HG03025 (cell line): ENCODE measurements around the gene CDK5R1.
"Not testable (repeated sequence)": the region's sequence is repeated elsewhere in the genome, so short reads cannot be mapped to it uniquely, and the experiment has no call there.

Experiments
- ATAC-seq: cut with Tn5 transposase; IDR thresholded peaks from one replicate; pipeline ENCODE4 v1.9.1; 2021; ENCODE audit warnings: mild to moderate bottlenecking, moderate library complexity; ENCODE audit not compliant: unreplicated experiment, low FRiP score

The CDK5R1 gene

DNA sequence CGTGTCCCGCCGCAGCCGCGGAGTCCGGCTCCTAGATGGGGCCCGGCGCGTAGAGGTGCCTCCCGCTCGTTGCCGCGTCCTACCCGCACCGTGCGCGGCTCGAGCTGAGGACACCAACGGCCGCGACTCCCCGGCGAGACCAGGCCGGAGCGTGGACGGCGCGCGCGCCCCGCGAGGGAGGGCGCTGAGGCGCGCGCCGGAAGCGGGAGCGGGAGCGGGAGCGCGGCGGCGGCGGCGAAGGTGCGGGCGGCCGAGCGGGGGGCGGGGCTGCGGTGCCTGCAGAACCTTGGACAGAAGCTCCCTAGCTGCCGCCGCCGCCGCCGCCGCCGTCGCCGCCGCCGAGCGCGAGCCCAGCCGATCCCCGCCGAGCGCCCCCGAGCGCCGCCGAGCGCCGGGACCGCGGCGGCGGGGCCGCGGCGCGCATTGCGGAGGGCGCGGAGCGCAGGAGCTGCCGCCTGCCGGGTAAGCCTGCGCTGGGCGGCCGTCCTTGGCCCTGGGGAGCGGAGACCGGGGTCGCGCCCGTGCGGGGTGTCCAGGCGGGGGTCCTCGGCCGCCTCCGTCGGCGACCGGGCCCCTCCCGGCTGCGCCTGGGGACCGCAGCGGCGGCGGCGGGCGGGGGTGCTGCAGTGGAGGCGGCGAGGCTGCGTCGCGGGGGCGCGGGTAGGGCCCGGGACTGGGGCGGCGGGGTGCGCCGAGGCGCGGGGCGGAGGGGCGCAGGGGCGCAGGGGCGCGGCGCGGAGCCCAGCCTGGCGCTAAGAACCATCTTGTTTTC is at the start of gene CDK5R1:
CDK5R1 (plus strand) TSS at position 293 of the 772 bp plus-strand sequence. CDS start 628 bp downstream, outside the sequence.
- ATAC-seq: peak; percentile 30

DNA sequence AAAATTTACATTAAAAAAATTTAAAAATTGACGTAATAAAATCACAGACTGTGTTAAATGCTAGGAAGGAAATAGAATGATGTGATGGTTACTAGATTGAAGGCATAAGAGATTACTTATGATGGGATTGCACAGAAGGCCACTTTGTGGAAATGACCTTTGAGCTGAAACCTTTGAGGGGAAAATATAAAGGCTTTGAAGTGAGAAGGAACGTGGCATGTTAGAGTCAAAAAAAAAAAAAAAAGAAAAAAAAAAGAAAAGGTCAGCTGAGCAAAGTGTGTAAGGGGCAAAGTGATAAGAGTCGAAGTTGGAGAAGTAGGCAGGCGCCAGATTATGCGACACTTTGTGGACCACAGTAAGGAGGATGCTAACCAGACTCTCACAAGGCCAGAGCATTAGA is 46.1 kb upstream of the CDK5R1 start:
- no peak for ATAC-seq

DNA sequence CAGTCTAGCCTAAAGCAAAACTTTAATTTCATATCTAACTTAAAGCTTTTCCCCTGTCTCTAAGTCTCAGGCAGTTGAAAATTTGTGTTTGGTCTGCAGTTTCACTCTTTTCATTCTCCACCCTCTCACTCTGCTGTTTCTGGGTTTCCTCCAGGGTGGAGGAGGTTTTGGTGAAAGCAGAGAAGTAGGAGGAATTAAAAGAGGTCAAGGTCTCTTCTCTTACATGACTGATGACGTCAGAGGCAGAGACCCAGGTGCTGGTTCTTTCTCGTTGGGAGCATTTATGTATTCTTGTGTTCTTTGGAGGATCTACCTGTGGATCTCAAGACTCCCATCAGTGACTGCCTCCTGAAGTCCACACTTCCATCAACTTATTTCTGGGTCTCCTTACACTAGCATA is 44.9 kb upstream of the CDK5R1 start:
- no peak for ATAC-seq

DNA sequence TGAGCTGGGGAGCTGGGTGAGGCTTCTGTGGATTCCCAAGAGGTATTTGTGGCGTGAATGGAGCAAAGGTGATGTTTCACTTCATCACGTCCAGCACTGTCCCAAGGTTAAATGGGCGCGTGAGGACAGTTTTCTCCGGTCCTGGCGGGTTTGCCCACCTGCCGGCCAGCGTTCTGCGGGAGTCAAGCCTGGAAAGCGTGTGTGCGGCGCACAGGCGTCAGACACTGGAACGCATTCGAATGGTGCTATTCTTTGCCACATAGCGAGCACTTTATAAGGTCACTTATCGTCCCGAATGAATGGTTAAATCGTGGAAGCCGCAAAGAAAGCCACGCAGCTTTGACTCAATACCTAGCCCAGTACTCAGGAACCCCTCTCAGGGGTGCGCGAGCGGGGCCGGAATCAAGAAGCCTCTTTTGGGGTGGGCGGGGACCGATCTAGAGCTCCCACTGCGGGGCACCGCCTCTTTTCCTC is 42.9 kb upstream of the CDK5R1 start:
- ATAC-seq: no peak

DNA sequence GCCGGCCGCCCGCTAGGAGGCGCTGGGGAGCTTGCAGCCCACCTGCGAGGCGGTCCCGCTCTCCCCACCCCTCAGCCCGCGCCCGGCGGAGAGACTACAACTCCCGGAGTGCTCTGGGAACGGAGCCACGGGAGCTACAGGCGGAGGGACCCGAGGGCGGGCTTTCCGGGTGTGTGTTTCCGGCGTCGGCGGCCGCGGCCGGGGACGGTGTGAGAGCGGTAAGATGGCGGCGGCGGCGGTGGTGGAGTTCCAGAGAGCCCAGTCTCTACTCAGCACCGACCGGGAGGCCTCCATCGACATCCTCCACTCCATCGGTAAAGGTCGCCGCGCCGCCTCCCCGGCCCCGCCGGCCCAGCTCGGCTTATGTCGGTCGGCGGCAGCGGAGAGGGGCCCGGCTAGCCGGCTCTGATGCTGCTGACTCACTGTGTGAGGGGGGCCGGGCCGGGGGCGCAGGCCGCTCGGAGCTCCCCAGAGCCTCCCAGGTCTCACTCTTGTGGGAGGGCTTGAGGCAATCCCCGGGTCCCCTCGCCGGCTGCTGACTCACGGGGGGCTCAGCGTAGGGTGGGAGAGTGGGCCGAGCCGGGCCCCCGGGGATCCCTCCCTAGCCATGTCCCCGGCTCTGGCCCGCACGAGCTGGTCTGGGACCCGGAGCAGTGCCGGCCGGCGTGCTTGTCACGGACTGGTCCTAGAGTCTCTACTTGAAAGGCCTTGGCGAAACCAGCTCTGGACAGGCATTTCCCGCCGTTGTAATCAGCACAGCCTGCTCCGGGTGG is 42.3 kb upstream of the CDK5R1 start, which contains the start of gene PSMD11:
PSMD11 (plus strand) TSS at position 210 of the 773 bp plus-strand sequence; CDS start at position 224, 14 bp downstream.
- peak; percentile 87 for ATAC-seq

DNA sequence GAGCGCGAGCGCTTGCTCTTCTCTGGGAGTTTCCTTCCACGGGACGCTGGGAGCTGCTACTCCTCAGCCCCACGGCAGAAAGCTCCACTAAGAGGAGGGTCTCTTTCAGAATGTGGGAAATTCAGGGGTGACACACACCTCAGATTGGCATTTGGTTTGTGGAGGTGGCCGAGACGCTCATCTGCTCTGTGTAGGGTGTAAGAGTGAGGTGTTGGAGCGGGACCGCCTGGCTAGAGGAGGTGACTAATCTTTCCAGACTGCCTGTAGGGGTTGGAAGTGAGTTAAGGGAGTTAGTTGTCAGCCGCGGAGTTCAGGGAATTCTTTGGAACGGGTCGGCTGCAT is 41.7 kb upstream of the CDK5R1 start:
- ATAC-seq: peak; percentile 9

DNA sequence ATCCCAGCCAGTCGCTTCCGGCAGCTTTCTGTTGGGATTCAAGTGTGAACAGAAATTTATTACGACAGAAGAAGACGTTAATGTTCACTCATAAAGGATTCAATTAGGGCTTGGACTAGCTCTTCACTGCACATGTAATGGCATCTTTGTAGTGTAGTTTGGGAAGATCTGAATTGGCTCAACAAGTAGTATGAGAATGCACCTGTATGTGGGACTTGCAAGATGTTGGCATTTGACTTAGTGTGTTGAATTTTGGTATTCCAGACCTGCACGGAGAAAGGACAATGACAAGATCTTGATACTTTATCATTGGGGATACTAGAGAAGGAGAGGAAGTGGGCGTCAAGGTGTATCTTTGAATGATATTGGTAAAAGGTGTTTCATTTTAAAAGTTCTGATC is 41.3 kb upstream of the CDK5R1 start:
- no peak for ATAC-seq

DNA sequence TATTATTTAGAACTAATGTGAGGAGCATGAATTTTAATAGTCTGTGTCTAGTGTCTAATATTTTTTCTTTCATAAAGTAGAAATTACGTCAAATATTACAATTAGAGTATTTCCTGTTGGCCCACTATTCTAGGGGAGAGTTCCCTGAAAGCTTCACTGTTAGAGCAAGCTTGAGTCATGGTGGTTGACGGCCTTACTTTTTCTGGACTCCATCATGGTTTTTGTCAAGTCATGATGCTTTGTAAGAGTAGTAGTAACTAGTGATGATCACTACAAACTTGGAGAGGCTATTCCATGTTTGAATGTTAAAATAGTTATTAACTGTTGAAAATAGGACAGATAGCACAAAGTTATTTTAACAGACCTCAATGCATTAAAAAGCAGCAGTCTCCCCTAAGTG is 40.8 kb upstream of the CDK5R1 start:
- no peak for ATAC-seq

DNA sequence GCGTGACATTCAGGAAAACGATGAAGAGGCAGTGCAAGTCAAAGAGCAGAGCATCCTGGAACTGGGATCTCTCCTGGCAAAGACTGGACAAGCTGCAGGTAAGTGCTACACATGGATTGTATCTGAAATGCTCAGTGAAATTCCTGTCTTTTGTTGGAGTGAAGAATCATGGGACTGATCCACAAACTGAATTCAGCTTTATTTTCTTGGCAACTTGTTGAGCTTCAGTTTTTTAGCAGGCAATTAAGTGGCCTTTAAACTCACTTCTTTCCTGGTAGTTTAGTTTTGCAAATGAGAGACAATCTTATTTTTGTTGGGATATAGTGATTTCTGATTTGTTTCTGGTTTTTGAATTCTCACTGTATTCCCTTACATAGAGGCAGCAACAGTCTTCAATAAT is 39.8 kb upstream of the CDK5R1 start:
- ATAC-seq: no peak

DNA sequence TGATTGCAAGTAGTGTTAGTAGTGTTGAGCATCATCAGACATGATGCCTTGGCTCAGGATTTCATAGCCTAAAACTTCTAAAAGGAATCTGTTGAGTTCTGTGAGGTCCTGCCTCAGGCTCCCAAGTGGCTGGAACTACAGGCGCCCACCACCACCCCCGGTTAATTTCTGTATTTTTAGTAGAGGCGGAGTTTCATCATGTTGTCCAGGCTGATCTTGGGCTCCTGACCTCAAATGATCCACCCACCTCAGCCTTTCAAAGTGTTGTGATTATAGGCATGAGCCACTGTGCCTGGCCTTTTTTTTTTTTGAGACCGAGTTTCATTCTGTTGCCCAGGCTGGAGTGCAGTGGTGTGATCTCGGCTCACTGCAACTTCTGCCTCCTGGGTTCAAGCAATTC is 36.8 kb upstream of the CDK5R1 start:
- ATAC-seq: no peak

DNA sequence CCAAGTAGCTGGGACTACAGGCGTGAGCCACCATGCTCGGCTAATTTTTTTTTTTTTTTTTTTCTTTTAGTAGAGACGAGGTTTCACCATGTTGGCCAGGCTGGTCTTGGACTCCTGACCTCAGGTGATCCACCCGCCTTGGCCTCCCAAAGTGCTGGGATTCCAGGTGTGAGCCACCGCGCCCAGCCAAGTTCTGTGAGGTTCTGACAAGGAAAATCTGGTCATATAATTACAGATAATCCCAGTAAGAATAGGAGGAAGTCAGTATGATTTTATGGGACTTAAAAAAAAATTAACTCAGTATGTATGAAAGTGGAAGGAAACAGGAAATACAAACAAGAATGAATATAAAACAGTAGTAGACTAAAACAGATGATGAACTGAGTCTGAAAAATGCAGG is 36.4 kb upstream of the CDK5R1 start:
- ATAC-seq: not testable (repeated sequence)

DNA sequence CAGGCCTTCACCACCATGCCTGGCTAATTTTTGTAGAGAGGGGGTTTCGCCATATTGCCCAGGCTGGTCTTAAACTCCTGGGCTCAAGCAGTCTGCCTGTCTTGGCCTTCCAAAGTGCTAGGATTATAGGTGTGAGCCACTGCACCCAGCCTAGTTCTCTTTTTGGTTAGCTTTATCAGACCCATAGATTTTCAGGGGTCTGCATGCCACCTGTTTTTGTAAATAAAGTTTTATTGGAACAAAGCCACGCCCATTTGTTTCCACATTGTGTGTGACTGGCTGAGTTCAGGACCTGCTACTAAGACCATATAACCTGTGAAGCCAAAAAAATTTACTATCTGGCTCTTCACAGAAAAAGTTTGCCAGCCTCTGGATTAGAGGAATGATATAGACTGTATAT is 34.9 kb upstream of the CDK5R1 start:
- no peak for ATAC-seq

DNA sequence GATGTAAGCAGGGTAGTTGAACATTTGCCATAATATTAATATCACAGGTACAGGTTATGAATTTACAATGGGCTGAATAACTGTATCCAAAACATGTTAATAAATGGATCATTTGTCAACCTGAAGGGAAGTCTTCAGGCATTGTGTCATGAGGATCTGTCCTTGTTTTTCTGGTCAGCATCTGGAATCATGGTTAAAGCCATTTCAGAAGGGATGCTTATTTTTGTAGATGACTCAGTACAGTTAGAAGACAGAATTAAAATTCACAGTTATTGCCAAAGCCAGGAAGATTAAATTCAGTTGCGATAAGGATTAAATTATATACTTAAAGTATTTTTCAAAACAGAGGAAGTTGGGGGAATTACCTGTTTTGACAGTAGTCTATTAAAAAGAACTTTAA is 34.5 kb upstream of the CDK5R1 start:
- no peak for ATAC-seq

DNA sequence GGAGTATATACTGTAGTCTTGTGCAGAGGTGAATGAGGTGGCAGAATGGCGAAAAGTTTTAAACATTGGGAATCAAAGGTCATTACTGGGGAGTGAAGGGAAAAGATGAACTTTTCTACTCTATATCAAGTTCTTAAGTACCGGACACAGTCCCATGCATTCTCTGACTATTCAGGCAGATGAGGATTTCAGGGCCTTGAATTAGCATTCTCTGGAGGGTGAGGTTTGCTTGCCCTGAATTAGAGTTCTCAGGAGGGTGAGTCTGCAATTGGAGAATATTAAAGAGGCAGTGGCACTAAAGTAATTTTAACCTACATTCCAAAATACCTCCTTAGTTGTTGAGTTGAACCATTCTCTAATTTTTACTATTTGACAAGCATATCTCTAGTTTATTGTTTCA is 33.4 kb upstream of the CDK5R1 start:
- ATAC-seq: no peak

DNA sequence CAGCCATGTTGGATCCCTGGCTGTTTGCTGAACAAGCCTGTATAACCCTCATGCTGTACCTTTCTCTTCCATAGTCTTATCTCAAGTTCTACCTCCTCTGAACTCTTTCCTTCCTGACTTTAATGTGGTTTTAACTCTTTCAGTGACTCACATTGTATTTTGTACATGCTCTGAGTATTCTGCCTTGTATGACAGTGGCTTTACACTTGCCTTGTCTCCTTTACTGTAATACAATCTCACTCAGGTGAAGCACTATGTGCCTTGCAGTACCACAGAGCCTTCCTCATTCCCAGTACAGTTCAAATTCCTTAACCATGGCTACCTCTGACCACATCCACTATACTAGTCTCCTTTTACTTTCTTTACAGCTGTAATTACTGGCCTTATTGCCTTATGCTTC is 28.4 kb upstream of the CDK5R1 start:
- ATAC-seq: no peak

DNA sequence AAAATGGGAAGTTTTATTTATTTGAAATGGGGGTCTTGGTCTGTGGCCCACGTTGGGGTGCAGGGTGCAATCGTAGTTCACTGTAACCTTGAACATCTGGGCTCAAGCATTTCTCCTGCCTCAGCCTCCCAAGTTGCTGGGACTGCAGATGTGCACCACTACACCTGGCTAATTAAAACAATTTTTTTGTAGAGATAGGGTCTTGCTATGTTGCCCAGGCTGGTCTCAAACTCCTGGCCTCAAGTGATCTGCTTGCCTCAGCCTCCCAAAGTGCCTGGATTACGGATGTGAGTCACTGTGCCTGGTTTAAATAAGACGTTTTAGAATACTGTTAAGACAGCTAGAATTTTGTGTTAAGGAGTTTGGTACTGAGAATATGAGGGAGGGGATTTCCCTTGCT is 26.7 kb upstream of the CDK5R1 start:
- no peak for ATAC-seq

DNA sequence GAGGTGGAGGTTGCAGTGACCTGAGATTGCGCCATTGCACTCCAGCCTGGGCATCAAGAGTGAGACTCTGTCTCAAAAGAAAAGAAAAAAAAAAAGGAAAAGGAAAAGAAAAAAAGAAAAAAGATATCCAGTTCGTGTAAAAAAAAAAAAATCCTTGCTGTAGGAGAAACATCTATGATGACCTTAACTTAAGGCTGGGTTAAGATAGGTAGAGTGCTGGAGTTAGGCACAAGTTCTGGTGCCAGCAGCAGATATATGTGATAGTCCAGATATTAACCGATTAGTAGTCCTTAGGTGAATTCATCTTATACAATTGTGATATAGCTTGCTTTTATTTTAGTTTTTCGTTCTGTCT is 25.3 kb upstream of the CDK5R1 start:
- ATAC-seq: no peak

DNA sequence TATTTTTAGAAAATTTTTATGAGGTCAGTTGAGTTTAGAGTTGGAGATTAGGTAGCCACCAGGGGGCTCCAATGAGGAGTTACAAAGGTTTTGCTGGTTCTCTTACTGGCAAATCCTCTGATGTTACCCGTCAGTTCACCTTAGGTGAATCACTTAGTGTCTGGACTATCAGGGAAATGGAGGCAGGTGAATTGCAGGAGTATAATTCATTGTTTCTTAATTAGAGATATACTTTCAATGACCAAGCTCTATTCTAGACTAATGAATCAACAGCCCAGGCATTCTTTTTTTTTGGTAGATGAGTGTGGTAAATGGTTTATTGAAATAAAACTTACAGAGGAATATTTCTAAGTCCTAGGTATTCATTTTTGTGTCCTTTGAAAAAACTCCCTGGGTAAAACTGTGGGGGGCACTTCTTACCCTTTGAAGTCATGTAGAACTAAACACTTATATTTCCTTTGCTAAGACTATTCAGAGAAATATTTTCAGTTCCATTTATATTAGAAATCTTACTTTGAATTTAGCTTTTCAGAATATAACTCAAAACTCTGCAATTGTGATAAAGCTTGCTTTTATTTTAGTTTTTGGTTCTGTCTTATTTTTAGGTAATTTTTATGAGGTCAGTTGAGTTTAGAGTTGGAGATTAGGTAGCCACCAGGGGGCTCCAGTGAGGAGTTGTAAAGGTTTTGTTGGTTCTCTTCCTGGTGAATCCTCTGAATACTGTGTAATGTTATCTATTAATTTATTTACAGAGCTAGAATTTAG is 24.8 kb upstream of the CDK5R1 start:
- ATAC-seq: no peak

DNA sequence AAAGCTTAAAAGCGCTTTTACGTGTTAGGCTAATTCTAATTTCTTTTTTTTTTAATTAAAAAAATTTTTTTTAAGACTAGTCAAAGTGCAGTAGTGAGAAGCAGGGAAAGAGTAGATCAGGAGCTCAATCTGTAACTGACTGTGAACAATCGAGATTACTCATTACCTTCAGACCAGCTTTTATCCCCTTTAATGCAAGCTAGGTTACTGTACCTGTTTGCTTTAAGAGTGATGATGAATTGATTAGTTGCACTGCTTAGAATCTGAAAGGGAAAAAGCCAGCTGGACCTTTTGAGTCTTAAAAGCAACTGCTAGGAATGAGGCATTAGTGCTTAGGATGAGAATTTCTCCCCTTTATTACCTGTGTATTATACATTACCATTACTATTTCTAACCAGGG is 23.5 kb upstream of the CDK5R1 start:
- no peak for ATAC-seq

DNA sequence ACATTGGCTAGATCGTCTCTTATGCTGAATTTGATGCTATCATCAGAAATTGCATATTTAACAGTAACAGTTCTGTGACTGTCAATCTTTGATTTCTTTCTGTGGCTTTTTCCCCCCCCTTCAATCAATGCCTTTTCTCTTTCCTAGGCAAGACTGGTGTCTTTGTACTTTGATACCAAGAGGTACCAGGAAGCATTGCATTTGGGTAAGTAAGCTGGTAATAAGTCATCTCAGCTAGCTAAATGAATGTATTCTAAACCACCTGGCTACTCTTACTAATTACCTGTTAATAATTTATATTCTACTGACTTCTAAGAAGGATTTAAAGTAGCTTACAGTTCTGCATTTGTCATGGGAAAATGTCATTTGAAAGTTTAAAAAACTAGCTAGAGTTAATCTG is 22.4 kb upstream of the CDK5R1 start:
- no peak for ATAC-seq

DNA sequence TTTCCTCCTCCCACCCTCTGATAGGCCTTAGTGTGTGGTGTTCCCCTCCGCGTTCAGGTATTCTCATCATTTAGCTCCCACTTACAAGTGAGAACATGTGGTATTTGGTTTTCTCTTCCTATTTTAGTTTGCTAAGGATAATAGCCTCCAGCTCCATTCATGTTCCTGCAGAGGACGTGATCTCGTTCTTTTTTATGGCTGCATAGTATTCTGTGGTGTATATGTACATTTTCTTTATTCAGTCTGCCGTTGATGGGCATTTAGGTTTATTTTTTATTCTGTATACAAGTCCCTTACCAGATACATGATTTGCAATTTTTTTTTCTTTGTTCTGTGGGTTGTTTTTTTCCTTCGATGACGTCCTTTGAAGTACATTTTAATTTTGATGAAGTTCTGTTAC is 18.8 kb upstream of the CDK5R1 start:
- no peak for ATAC-seq
